NB4 (cell line): ENCODE data around the gene ABCB8.

ENCODE experiments used
- CTCF ChIP-seq: IDR thresholded peaks from one replicate; pipeline ENCODE4 v1.5.1; 2012; ENCODE audit warnings: low read depth, low read length
- MAX ChIP-seq: IDR thresholded peaks from 2 replicates; pipeline ENCODE4 v1.6.1; 2011; ENCODE audit warnings: low read depth, low read length
- MYC ChIP-seq: IDR thresholded peaks from 2 replicates; pipeline ENCODE4 v1.6.1; 2011; ENCODE audit warnings: low read depth, low read length
- POLR2A ChIP-seq: IDR thresholded peaks from 2 replicates; pipeline ENCODE4 v1.6.1; 2011; ENCODE audit warnings: mild to moderate bottlenecking; ENCODE audit not compliant: insufficient read length; ENCODE audit errors: extremely low read depth

- TF ChIP-seq POLR2A = peak; percentile 55
- TF ChIP-seq CTCF = peak; percentile 57
- 0 out of 2 replicates have a peak, but pooled peaks have one; percentile 16 for TF ChIP-seq MAX
- no peak for TF ChIP-seq MYC
These were observed 31.3 kb downstream of the ABCB8 start, which contains the start of gene SLC4A2 for GRCh38 chr7:151059367-151060112.
